ENCODE data around the gene LRP1. TPM values are rescaled to one million over a fixed set of nuclear protein-coding genes. Genes with fewer than 3 reads are reported as not detected.

The LRP1 gene
- total RNA-seq, 1 donor: 56.0 TPM

- H3K4me3 ChIP-seq (ENCODE audit: low read length): no peak overlapping the region
- no peaks in the 10 kb centered on the region for H3K4me1 ChIP-seq (ENCODE audit: insufficient read depth, low read length)
- H3K9me3 ChIP-seq (ENCODE audit: low read depth, low read length): no peaks in the 10 kb centered on the region
- no peaks in the 10 kb centered on the region for H3K27me3 ChIP-seq (ENCODE audit: insufficient read depth, low read length)
Measured at GRCh38 chr12:57190821-57191220, 62.5 kb downstream of the LRP1 start.

GRCh38 chr12:57191410-57191809 lies 63.1 kb downstream of the LRP1 start:
- Histone ChIP-seq H3K9me3 (ENCODE audit: low read depth, low read length) (no peaks in the 10 kb centered on the region), H3K4me3 (ENCODE audit: low read length) (no peak overlapping the region)

GRCh38 chr12:57192920-57193319 lies 64.6 kb downstream of the LRP1 start:
- Histone ChIP-seq H3K9me3 (ENCODE audit: low read depth, low read length) (no peaks in the 10 kb centered on the region), H3K4me1 (ENCODE audit: insufficient read depth, low read length) (no peaks in the 10 kb centered on the region), H3K27me3 (ENCODE audit: insufficient read depth, low read length) (no peaks in the 10 kb centered on the region), H3K4me3 (ENCODE audit: low read length) (no peak overlapping the region)

More at GRCh38 chr12:57191410-57191809, 63.1 kb downstream of the LRP1 start:
- Histone ChIP-seq H3K27me3 (ENCODE audit: insufficient read depth, low read length) (no peaks in the 10 kb centered on the region), H3K4me1 (ENCODE audit: insufficient read depth, low read length) (no peaks in the 10 kb centered on the region)

- Histone ChIP-seq H3K4me3 (ENCODE audit: low read length) (no peak overlapping the region), H3K27me3 (ENCODE audit: insufficient read depth, low read length) (no peaks in the 10 kb centered on the region), H3K9me3 (ENCODE audit: low read depth, low read length) (no peaks in the 10 kb centered on the region), H3K4me1 (ENCODE audit: insufficient read depth, low read length) (no peaks in the 10 kb centered on the region)
Measured at GRCh38 chr12:57193706-57194245, 65.5 kb downstream of the LRP1 start.

GRCh38 chr12:57194253-57194652 lies 66.0 kb downstream of the LRP1 start:
- no peaks in the 10 kb centered on the region for H3K27me3 ChIP-seq (ENCODE audit: insufficient read depth, low read length)
- H3K9me3 ChIP-seq (ENCODE audit: low read depth, low read length): no peaks in the 10 kb centered on the region
- H3K4me1 ChIP-seq (ENCODE audit: insufficient read depth, low read length): no peaks in the 10 kb centered on the region
- no peak overlapping the region for H3K4me3 ChIP-seq (ENCODE audit: low read length)

- Histone ChIP-seq H3K27me3 (ENCODE audit: insufficient read depth, low read length) (no peaks in the 10 kb centered on the region), H3K4me3 (ENCODE audit: low read length) (no peak overlapping the region), H3K9me3 (ENCODE audit: low read depth, low read length) (no peaks in the 10 kb centered on the region), H3K4me1 (ENCODE audit: insufficient read depth, low read length) (no peaks in the 10 kb centered on the region)
Measured at GRCh38 chr12:57195186-57195585, 66.9 kb downstream of the LRP1 start.

GRCh38 chr12:57195611-57196371 lies 67.5 kb downstream of the LRP1 start:
- Histone ChIP-seq H3K27me3 (ENCODE audit: insufficient read depth, low read length) (no peaks in the 10 kb centered on the region), H3K4me1 (ENCODE audit: insufficient read depth, low read length) (no peaks in the 10 kb centered on the region), H3K9me3 (ENCODE audit: low read depth, low read length) (no peaks in the 10 kb centered on the region), H3K4me3 (ENCODE audit: low read length) (no peak overlapping the region)

- H3K4me3 ChIP-seq (ENCODE audit: low read length): no peak overlapping the region
- H3K27me3 ChIP-seq (ENCODE audit: insufficient read depth, low read length): no peaks in the 10 kb centered on the region
- H3K9me3 ChIP-seq (ENCODE audit: low read depth, low read length): no peaks in the 10 kb centered on the region
- H3K4me1 ChIP-seq (ENCODE audit: insufficient read depth, low read length): no peaks in the 10 kb centered on the region
Measured at GRCh38 chr12:57196439-57196838, 68.2 kb downstream of the LRP1 start.

- no peak overlapping the region for H3K4me3 ChIP-seq (ENCODE audit: low read length)
- no peaks in the 10 kb centered on the region for H3K4me1 ChIP-seq (ENCODE audit: insufficient read depth, low read length)
- H3K9me3 ChIP-seq (ENCODE audit: low read depth, low read length): no peaks in the 10 kb centered on the region
- H3K27me3 ChIP-seq (ENCODE audit: insufficient read depth, low read length): no peaks in the 10 kb centered on the region
Measured at GRCh38 chr12:57196956-57197355, 68.7 kb downstream of the LRP1 start.

GRCh38 chr12:57198329-57198728 lies 70.0 kb downstream of the LRP1 start:
- H3K9me3 ChIP-seq (ENCODE audit: low read depth, low read length): no peaks in the 10 kb centered on the region
- no peaks in the 10 kb centered on the region for H3K4me1 ChIP-seq (ENCODE audit: insufficient read depth, low read length)
- no peaks in the 10 kb centered on the region for H3K27me3 ChIP-seq (ENCODE audit: insufficient read depth, low read length)
- no peak overlapping the region for H3K4me3 ChIP-seq (ENCODE audit: low read length)

GRCh38 chr12:57199191-57199590 lies 70.9 kb downstream of the LRP1 start:
- Histone ChIP-seq H3K9me3 (ENCODE audit: low read depth, low read length) (no peaks in the 10 kb centered on the region), H3K4me1 (ENCODE audit: insufficient read depth, low read length) (no peaks in the 10 kb centered on the region), H3K4me3 (ENCODE audit: low read length) (no peak overlapping the region), H3K27me3 (ENCODE audit: insufficient read depth, low read length) (no peaks in the 10 kb centered on the region)

- Histone ChIP-seq H3K4me3 (ENCODE audit: low read length) (no peak overlapping the region), H3K27me3 (ENCODE audit: insufficient read depth, low read length) (no peaks in the 10 kb centered on the region), H3K4me1 (ENCODE audit: insufficient read depth, low read length) (no peaks in the 10 kb centered on the region), H3K9me3 (ENCODE audit: low read depth, low read length) (no peaks in the 10 kb centered on the region)
Measured at GRCh38 chr12:57200497-57200896, 72.2 kb downstream of the LRP1 start.

- Histone ChIP-seq H3K9me3 (ENCODE audit: low read depth, low read length) (no peaks in the 10 kb centered on the region), H3K4me1 (ENCODE audit: insufficient read depth, low read length) (no peaks in the 10 kb centered on the region), H3K27me3 (ENCODE audit: insufficient read depth, low read length) (no peaks in the 10 kb centered on the region), H3K4me3 (ENCODE audit: low read length) (no peak overlapping the region)
Measured at GRCh38 chr12:57201219-57201618, 72.9 kb downstream of the LRP1 start.

- no peaks in the 10 kb centered on the region for H3K9me3 ChIP-seq (ENCODE audit: low read depth, low read length)
- no peak overlapping the region for H3K4me3 ChIP-seq (ENCODE audit: low read length)
- no peaks in the 10 kb centered on the region for H3K27me3 ChIP-seq (ENCODE audit: insufficient read depth, low read length)
- H3K4me1 ChIP-seq (ENCODE audit: insufficient read depth, low read length): no peaks in the 10 kb centered on the region
Measured at GRCh38 chr12:57201631-57202030, 73.3 kb downstream of the LRP1 start.

GRCh38 chr12:57202321-57202720 lies 74.0 kb downstream of the LRP1 start:
- Histone ChIP-seq H3K4me1 (ENCODE audit: insufficient read depth, low read length) (no peaks in the 10 kb centered on the region), H3K9me3 (ENCODE audit: low read depth, low read length) (no peaks in the 10 kb centered on the region), H3K4me3 (ENCODE audit: low read length) (no peak overlapping the region), H3K27me3 (ENCODE audit: insufficient read depth, low read length) (no peaks in the 10 kb centered on the region)

GRCh38 chr12:57203201-57203600 lies 74.9 kb downstream of the LRP1 start:
- H3K9me3 ChIP-seq (ENCODE audit: low read depth, low read length): no peaks in the 10 kb centered on the region
- no peaks in the 10 kb centered on the region for H3K4me1 ChIP-seq (ENCODE audit: insufficient read depth, low read length)
- no peaks in the 10 kb centered on the region for H3K27me3 ChIP-seq (ENCODE audit: insufficient read depth, low read length)
- no peak overlapping the region for H3K4me3 ChIP-seq (ENCODE audit: low read length)

All from mononuclear cell (primary cell).